ENCODE measurements around the gene BCAN.

DNA sequence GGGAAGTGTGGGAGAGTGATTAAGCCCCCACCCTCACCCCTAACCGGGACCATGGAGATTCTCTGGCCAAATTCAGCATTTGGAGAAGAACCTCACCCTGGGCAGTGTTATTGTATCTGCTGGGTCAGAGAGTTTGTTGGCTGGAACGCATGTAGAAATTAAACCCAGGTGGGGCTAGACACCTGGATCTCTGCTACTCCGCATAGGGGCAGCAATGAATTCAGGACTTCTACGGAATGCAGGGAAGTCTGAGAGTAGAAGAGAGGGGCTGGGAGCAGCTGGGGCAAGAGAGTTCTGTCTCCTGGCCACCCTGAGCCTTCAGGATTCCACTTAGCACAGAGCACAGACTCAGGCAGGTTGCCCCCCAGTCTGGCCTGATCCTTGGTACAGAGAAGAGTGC lies 67.1 kb downstream of the BCAN start:
- TF ChIP-seq, protein P1, sequence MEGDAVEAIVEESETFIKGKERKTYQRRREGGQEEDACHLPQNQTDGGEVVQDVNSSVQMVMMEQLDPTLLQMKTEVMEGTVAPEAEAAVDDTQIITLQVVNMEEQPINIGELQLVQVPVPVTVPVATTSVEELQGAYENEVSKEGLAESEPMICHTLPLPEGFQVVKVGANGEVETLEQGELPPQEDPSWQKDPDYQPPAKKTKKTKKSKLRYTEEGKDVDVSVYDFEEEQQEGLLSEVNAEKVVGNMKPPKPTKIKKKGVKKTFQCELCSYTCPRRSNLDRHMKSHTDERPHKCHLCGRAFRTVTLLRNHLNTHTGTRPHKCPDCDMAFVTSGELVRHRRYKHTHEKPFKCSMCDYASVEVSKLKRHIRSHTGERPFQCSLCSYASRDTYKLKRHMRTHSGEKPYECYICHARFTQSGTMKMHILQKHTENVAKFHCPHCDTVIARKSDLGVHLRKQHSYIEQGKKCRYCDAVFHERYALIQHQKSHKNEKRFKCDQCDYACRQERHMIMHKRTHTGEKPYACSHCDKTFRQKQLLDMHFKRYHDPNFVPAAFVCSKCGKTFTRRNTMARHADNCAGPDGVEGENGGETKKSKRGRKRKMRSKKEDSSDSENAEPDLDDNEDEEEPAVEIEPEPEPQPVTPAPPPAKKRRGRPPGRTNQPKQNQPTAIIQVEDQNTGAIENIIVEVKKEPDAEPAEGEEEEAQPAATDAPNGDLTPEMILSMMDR (IDR thresholded peaks at IDR 0.05; ENCODE audit: low read depth, low read length, poor library complexity, severe bottlenecking): no peak
- TF ChIP-seq EZH2phosphoT487 (IDR thresholded peaks at IDR 0.05; ENCODE audit: borderline replicate concordance, low read length): no peak
